Midbrain (tissue), 1 donor: Measurements from ENCODE around the gene CNTNAP2.

Experiments
- DNase-seq: peaks from one replicate; lab custom pipeline; 2025; lab: John Stamatoyannopoulos, UW

CNTNAP2 gene

DNA sequence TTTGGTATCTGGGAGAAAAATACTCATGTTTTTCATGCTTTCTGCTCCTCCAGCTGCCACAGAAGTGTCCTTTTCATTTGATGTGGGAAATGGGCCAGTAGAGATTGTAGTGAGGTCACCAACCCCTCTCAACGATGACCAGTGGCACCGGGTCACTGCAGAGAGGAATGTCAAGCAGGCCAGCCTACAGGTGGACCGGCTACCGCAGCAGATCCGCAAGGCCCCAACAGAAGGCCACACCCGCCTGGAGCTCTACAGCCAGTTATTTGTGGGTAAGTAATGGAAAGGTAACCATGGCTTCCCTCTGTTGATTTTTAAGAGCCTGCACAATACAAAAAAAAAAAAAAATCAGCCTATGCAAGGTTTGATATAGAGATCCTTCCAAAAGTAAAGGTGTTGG, 2030.8 kb downstream of the CNTNAP2 start:
- DNase-seq, result no peak

DNA sequence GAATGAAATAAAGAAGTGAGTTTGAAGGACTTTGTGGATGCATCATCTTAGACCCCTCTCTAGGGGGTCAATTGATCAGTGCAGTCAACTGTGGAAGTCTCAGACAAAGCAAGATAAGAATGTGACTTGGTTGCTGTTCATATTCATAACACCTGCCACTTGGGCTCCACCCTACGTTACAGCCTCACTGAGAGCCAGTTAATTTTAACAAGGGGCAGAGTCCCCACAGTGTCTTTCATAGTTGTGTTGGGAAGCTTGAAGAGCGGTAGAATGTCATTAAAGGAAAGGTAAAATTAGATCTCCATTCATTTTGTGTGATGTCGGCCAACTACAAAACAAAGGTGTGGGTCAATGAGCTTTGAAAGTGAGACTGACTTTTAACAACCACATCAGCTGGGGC, 2031.9 kb downstream of the CNTNAP2 start:
- DNase-seq, result no peak

DNA sequence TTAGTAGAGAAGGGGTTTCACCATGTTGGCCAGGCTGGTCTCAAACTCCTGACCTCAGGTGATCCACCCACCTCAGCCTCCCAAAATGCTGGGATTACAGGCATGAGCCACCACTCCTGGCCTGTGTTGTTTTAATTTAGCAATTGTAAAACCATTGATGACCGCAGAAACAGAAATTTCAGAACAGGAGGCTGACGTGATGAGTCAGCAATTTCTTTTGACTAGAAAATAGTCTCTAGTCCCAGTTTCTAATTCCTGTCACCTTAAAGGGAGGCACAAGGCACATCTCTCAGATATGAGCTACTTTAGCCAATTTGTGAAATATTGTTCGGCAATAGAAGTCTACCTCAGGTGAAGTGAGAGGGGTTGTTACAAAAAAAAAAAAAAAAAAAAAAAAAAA, 2033.1 kb downstream of the CNTNAP2 start:
- no peak for DNase-seq

- DNase-seq, result no peak
These were observed 2035.2 kb downstream of the CNTNAP2 start for GRCh38 chr7:148151778-148152177.

DNA sequence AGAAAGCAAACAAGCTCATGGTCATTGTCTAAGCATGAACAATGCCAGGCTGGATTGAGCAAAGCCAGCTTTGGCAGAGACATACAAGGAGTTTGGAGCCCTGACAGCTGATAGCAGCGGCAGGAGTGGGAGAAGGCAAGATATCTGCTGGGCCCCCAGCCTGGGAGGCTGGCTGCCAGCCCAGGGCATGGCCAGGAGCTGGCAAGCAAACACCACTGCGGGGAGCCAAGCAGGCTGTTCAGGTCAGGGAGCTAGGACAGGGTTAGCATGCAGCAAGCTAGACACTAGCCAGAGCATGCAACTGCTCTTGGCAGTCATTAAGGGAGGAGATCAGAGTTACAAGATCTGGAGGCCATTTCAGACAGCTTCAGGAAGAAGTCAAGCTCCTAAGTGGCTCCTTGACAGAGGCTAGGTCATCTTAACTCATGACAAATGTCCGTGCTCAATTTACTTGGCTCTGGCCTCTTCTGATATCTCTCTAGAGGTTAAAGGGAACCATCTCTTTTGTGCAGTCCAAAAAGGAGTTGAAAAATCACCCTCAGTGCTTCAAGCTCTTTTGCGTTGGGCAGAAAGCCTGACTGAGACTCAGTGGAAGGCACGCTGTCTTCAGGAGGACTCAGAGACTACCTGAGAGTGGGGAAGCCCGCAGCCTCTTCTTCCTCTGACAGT, 2037.1 kb downstream of the CNTNAP2 start:
- no peak for DNase-seq

GRCh38 chr7:148155000-148155399, 2038.4 kb downstream of the CNTNAP2 start:
- no peak for DNase-seq

- no peak for DNase-seq
These were observed 2039.2 kb downstream of the CNTNAP2 start for GRCh38 chr7:148155826-148156225.

DNA sequence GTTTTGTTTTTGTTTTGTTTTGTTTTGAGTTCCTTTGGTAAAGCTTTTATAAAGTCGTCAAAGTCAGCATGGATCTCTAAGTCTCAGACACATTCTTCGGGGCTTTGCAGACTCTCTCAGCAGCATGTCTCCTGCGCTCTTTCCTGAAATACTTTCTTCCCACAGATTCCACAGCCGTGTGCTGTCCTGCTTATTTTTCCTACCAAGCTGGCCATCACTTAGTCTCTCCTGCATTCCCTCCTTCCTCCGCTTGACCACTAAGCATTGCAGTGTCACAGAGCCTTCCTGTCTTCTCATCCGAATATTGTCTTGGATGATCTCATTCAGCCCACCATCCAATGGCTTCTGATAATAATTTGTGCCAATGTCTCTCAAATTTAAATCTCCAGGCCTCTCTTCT, 2039.6 kb downstream of the CNTNAP2 start:
- no peak for DNase-seq

DNA sequence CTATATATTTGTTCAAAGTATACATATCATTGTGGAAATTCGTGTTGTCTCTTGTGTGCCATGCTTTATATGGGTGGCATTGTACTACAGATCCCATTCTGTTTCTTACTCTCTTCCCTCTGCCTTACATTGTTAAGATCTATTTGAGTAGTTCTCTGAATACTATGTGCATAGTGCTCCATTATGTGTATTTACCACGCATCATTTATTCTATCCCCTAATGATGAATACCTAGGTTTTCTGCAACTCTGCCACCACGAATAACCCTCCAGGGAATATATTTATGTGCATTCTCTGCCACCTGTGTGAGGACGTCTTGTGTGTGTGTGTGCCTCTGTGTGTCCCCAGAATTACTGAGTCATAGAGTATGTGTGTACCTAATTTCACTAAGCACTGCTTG, 2042.7 kb downstream of the CNTNAP2 start:
- DNase-seq, result no peak

DNA sequence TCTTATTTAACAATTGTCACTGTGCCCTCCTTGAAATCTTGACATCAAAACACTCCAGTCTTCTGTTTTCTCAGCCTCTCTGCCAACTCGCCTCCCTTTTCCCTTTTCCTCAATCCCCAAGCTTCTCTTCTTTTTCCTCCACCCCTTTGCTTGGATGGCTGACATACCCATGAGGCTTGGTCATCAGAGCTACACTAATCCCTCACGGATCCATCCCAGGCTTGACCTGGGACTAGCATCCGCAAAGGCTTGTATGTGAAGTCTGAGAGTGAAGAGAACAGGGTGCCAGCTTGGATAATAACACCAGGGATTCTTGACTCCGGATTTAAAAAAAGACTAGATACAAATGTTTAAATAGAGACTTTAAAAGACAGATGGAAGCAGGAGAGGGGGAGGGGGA, 2045.2 kb downstream of the CNTNAP2 start:
- no peak for DNase-seq

GRCh38 chr7:148162808-148163207, 2046.2 kb downstream of the CNTNAP2 start:
- no peak for DNase-seq

GRCh38 chr7:148163246-148163645, 2046.6 kb downstream of the CNTNAP2 start:
- no peak for DNase-seq

- DNase-seq, result no peak
These were observed 2056.3 kb downstream of the CNTNAP2 start for GRCh38 chr7:148172920-148173319.

DNA sequence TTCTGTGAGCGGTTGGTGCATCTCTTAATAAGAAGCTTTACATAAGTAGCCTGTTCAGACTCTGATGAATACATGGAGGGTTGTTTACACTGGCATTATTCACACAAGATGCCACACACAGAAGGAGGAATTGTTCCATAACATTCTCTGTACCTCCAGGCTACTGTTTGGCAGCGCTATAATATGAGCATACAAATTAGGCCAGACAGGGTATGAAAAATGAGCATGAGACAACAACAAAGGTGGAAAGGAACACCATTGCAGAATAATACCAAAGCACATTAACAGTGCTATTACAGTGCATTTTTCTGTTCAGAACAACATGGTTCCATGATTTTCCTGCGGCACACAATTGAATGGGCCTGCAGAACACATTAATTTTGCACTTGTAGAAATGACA, 2056.8 kb downstream of the CNTNAP2 start:
- DNase-seq, result no peak

DNA sequence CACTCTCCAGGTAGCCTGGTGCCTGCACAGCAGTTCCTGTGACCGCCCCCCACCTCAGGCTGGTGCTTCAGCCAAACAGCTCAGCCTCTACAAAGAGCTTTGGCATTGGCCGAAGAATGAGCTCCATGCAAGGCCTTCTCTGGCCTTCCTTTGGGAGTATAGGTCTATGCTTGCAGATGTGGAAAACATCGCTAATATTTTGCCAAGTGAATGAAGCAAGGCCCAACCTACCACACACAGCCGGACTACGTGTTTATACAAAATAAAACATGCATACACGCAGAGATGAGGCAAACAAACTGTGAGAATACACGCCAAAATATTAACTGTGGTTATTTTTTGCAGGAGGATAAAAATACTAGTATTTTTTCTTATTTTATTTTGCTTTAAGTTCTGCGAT, 2057.8 kb downstream of the CNTNAP2 start:
- no peak for DNase-seq

DNA sequence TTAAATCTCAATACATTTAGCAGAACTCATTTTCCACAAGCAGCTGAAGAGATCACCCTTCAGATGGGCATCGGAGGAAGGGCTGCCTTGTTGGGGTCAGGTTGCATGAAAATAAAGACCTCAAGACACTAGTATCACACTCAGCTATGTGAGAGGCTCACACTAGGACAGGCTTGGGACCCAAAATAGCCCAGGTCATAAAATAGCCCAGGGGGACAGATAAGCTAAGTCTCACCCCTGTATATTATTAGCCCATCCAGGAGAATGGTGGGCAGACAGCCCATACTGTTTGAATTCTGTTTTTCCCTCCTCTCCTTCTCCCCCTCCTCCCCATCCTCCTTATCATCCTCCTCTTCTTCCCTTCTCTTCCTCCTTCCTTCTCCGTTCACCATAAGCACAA, 2058.9 kb downstream of the CNTNAP2 start:
- DNase-seq, result no peak

DNA sequence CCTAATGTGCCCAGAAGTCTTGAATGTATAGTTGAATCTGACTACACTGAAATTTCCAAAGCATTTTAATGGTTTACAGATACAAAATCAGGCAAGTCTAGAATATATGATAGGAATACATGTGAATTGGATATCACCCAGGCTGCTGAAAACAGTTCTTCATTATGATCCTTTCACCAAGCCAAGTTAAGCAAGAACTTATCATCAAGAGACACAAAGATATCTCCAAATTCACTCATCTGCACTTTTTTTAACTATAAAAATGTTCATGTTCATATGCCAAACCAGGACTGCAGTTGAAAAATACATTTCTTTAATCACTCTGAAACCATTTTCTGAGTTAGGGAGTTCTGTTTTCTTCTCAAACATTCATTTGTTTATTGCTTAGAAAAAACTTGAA, 2061.4 kb downstream of the CNTNAP2 start:
- no peak for DNase-seq

DNA sequence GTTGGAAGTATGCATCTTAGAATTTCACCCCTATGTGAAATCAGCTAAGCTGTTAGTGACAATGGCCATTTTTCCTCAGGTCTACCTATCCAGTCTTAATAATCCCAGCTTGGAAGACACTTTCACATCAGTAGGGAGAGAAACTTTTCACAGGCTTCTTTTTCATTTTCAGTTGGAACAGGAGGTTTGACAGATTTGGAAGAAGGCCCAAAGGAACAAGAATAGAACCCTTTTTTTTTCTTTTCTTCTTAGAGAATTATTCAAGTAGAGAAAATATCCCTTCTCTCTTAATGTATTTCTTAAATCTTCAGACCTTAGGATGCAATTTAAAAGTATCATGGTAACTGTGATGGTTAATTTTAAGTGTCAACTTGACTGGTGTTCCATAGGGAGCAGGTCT, 2063.5 kb downstream of the CNTNAP2 start:
- no peak for DNase-seq

DNA sequence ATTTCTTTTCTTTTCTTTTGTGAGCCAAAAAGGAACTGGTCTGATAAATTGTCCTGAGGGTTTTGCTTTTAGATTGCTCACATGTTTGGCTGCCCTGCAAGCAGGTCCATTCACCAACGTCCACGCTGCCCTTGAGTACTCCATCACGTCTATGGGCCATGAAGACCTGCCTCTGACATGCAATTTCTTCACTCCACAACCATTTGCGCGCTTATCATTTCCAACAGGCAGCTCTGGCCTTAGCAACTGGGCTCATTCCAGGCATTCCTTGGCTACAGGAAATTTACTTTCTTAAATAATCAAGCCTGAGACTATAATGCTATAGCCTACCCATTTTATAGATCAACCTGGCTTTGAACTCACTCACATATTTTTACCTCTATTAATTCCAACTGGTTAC, 2065.7 kb downstream of the CNTNAP2 start:
- DNase-seq, result no peak

DNA sequence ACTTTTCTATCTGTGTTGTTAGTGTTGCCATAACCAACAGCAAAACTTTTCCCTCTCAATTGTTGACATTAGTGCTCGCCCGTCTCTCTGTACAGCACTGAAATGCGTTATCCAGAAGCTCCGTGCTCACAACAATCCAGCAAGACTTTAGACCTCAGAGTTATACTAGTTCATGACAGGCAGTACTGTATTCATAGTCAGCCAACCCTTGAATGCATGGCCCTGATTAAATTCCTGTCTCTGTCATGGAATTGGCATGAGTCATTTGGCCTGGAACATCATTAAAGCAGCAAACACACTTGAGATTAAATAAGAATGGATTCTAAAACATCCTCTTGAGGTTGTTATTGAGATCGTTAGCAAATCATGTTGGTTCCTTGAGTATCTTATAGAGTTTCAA, 2068.4 kb downstream of the CNTNAP2 start:
- DNase-seq, result no peak

DNA sequence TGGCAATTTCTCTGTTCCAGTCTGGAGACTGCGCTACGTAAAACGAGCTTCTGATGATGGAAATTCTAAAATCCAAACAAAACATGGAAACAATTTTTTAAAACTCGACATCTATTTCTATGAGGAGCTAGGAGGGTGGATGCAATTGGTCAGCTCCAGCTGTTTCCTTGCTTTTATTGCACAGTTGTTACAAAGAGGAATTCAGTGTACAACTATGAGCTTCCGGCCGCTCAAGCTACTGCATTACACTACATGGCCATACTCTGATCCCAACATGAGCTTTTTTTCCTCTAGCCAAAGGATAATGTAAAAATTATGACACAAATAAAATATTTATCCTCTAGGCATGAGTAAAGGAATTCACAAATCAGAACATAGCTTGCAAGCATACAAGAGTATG, 2070.9 kb downstream of the CNTNAP2 start:
- DNase-seq, result no peak

DNA sequence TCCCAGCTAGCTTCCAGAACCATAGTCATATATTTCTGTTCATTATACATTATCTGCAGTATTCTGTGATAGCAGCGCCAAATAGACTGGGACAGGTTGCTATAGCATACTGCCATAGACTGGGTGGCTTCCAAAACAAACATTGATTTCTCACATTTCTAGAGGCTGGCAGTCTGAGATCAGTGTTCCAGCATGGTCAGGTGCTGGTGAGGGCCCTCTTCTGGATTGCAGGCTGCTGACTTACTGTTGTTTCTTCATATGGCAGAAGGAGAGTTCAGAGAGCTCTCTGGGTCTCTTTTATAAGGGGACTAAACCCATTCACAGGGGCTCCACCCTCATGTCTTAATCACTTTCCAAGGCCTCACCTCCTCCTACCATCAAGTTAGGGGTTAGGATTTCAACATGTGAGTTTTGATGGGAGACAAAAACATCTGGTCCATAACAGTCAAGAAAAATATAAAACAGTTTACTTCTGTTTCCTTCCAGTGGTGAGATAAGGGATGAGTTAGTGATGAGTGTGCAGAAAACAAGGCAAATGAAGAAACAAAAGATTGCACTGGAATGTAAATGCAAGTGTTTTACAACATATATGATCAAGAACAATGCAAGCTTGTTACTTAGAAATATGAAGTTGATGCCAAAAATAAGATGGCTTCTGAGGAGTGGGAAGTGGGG, 2074.9 kb downstream of the CNTNAP2 start:
- DNase-seq, result no peak

GRCh38 chr7:148192491-148192890, 2075.9 kb downstream of the CNTNAP2 start:
- no peak for DNase-seq

- no peak for DNase-seq
These were observed 2085.4 kb downstream of the CNTNAP2 start for GRCh38 chr7:148201992-148202391.
